Left lobe of liver (tissue), 1 donor: ENCODE data around the gene TOMM5. TPM values are rescaled to one million over a fixed set of nuclear protein-coding genes. Genes with fewer than 3 reads are reported as not detected.

Experiments
- total RNA-seq: library from RNA; stranded (reverse); gene quantifications from one replicate; pipeline ENCODE4 v1.2.1, GENCODE V29; 2021
- donor health status: DM: no; HTN: yes; CAD: no.

Gene TOMM5
- total RNA-seq, 1 donor from 2014 or later = 35.4 TPM

Other genes starting within 250 kb of the TOMM5 start
- 406 TPM for gene GRHPR, start 169.9 kb downstream of the TOMM5 start, total RNA-seq
- gene ZBTB5, start 127.1 kb downstream of the TOMM5 start, total RNA-seq = 5.5 TPM
- 11.8 TPM for gene POLR1E, start 106.6 kb downstream of the TOMM5 start, total RNA-seq
- 3.4 TPM for gene FBXO10, start 16.2 kb downstream of the TOMM5 start, total RNA-seq
- gene FRMPD1, start 58.4 kb upstream of the TOMM5 start, total RNA-seq = 0.88 TPM
- 3.6 TPM for gene TRMT10B, start 161.2 kb upstream of the TOMM5 start, total RNA-seq
- 15.2 TPM for gene EXOSC3, start 192.5 kb upstream of the TOMM5 start, total RNA-seq
- 17.3 TPM for gene DCAF10, start 208.2 kb upstream of the TOMM5 start, total RNA-seq